Testis (tissue), 2 donors: ENCODE measurements around the gene KPRP.

ENCODE experiments used
- CTCF ChIP-seq, 3 experiments: fragments of 450-650 bp in 2 of 3; fragments of 200-600 bp in 1 of 3; sonication (generic) in 1 of 3; IDR thresholded peaks; one replicate each; pipeline ENCODE4 v1.5.1; 2016 to 2019; ENCODE audit warnings: antibody characterized with exemption in 3 of 3, mild to moderate bottlenecking in 2 of 3, moderate library complexity in 1 of 3
- POLR2A ChIP-seq: fragments of 450-650 bp; IDR thresholded peaks from one replicate; pipeline ENCODE4 v1.6.1; 2017; ENCODE audit warnings: antibody characterized with exemption, mild to moderate bottlenecking, moderate library complexity

- no peak for TF ChIP-seq CTCF (IDR thresholded peaks at IDR 0.05)
- TF ChIP-seq POLR2A = no peak
Measured at GRCh38 chr1:152735648-152736047, 22.2 kb upstream of the KPRP start.
